NCI-H2171 treated with DMSO at 0.1 percent for 48 hours (cell line): ENCODE data around the gene LIN28A.

Experiments
- DNase-seq: peaks from one replicate; lab custom pipeline; 2025; lab: John Stamatoyannopoulos, UW

LIN28A gene

DNA sequence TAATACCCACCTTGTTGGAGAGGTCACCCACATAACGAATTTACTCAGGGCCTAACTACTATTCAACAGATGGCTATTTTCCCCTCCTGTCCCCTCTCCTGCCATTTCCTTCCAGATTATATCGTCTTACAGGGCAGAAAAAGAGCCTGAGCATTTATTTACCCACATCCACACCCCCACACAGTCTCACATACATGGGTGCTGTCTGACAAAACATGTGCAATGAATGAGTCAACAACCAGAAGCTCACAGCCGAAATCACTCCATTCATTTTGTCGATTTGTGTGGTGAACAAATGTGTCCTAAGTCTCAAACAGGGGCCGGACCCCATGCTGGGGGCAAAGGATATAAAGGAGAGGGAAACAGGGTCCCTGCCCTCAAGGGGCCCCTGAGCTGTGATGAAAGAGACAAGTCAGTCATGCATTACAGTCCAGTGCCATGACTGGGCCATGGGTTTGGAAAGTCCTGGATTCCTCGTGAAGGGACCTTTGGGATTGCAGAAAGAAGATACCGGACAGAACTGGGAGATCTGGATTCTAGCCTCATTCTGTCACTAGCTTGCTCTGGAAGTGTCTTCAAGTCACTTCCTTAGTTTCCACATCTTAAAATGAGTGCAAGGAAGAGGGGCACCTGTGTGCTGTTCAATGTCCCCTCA, 21.7 kb upstream of the LIN28A start:
- DNase-seq = no peak

GRCh38 chr1:26389604-26390247, 20.9 kb upstream of the LIN28A start:
- no peak for DNase-seq

- DNase-seq = peak; percentile 32
Measured at GRCh38 chr1:26391450-26391849, 19.2 kb upstream of the LIN28A start.

DNA sequence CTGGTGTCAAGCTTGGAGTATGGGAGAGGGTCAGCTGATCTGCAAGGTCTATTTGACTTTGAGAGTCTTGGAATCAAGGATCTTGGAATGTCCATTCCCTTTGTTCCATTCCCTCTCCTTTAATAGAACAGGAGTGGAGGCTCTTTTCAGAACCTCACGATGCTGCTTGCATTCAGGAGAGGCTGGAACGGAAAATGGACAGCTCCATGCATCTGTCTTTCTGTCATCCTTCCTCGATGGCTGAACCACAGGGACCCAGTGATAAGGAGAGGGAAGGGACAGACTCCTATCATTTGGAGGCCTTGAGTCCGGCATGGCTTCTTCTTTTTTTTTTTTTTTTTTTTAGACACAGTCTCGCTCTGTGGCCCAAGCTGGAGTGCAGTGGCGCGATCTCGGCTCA, 14.9 kb upstream of the LIN28A start:
- DNase-seq = no peak

DNA sequence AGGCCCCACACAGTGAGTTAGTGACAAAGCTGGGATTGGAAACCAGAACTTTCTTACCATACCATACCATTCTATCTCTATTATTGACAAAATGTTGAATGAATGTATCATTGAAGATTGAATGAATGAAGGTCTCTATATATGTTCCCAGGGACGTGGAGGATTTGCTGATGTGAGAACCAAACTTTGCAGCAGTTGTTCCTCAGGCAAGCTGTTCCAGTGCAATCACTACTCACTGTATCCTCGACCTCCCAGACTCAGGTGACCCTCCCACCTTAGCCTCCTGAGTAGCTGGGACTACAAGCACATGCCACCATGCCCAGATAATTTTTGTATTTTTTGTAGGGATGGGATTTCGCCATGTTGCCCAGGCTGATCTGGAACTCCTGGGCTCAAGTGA, 11.6 kb upstream of the LIN28A start:
- DNase-seq = no peak

DNA sequence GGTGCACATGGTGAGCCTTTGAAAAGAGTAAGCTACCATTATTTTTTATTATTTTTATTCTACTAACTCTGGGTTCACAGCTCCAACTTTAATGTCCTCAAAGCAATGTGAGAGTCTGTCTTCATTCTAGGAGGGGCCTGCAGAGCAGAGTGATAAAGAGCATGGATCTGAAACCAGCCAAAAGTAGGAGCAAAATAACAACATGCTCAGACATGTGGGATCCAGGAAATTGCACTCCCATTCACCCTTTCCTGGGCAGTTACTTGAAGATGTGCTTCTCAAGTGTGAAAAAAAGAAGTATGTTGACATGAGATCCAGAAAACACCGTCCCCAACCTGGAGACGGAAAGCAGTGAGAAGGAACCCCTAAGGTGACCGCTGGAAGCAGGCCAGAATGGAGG, 8.7 kb upstream of the LIN28A start:
- peak; percentile 62 for DNase-seq

DNA sequence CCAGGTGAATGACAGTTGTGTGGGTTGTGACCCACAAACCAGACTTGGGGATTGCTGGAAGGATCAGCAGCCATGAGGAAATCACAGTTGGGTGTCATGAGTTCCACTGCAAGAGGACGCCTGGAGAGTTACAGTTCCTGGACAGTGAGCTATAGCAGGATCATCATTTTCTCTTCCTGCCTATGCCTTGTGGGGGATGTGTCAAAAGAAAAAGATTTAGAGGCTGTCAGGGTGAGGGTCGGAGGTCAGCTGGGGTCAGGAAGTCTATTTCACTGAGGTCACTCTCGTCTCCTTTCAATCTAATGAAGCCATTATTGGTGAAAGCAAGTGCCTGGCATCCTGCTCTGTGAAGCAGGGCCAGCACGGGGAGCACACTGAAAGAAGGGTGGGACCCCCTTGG, 7.0 kb upstream of the LIN28A start:
- DNase-seq = no peak

GRCh38 chr1:26404641-26405040, 6.0 kb upstream of the LIN28A start:
- no peak for DNase-seq

- DNase-seq = peak; percentile 71
Measured at GRCh38 chr1:26405281-26405915, 5.2 kb upstream of the LIN28A start.

DNA sequence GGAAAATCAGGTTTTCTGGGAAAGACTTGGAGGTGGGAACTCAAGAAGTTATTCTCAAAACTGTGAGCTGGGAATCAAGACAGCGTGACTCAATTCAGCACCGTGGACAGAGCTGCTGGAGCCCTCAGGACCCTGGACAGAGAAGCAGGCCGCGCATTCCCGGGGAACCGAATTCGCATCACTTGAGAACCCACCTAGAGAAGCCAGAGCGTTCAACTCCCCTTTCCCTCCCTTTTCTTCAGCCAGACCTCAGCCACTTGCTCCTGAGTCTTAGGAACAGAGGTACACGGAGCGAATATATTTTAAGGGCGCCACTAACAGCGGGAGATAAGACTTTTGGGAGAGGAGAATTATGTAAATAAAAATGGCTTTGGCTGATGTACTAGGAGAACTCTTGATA, 2.0 kb upstream of the LIN28A start:
- no peak for DNase-seq

DNA sequence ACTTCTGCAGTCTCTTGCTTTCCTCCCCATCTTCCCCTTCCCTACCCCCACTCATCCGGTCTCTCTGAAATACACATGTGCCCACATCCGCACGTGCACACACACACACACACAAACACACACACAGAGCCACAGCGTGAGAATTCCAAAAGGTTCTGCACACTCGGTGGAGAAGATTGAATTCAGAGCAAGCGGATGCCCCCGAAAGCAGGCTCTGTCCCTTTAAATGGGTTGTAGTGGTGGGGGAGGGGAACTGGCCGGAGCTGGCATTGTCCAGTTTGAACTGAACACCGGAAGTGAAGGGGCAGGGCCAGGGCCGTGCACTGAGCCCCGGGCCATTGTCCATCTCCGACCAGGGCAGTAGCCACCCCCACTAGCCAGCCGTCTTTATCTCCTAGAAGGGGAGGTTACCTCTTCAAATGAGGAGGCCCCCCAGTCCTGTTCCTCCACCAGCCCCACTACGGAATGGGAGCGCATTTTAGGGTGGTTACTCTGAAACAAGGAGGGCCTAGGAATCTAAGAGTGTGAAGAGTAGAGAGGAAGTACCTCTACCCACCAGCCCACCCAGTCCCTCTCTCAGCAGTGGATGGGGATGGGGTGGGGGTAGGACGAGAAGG, 1.3 kb upstream of the LIN28A start:
- no peak for DNase-seq

- no peak for DNase-seq
Measured at GRCh38 chr1:26411624-26412074, 1.0 kb downstream of the LIN28A start.

- no peak for DNase-seq
Measured at GRCh38 chr1:26412180-26412840, 1.7 kb downstream of the LIN28A start.

DNA sequence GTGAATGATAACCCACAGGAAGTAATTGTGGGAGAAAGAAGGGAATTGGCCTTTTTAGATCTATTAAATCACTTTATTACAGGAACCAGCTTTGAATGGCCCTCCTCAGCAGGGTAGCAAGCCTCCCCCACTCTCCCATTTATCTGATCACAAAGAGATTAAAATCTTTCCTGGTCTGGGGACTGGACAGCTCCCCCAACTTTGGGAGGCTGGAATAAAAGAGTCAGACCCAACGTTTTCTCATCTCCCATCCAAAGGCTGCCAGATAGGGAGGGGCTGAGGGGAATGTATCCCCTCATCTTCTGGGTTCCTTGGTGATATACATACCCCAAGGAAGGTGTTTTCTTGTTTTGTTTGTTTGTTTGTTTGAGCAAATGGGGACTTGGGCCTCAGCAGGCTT, 2.4 kb downstream of the LIN28A start:
- no peak for DNase-seq

GRCh38 chr1:26417111-26417759, 6.6 kb downstream of the LIN28A start:
- peak; percentile 79 for DNase-seq

DNA sequence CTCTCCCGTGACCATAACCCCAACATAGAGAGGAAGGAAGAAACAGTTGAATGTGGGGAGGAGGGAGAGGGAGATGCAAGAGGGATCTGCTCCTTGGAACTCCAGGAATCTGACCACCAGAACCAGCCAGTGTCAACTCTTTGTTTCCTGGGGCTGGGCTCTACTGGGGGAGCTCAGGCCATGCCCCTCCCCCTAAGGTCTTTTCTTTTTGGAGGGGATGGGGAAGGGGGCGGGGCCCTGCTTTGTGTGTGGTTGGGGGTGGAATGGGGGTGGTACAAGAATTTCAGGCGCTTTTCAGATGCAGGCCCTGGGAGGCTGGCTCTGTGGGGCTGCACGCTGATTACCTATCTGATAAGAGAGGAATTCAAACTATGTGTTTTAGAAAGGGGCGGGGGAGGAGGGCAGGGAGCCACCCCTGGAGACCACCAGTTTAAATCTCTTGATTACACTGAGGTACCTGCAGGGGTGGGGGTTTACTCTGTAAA, 8.3 kb downstream of the LIN28A start:
- no peak for DNase-seq

GRCh38 chr1:26419494-26419893, 8.9 kb downstream of the LIN28A start:
- peak; percentile 16 for DNase-seq

DNA sequence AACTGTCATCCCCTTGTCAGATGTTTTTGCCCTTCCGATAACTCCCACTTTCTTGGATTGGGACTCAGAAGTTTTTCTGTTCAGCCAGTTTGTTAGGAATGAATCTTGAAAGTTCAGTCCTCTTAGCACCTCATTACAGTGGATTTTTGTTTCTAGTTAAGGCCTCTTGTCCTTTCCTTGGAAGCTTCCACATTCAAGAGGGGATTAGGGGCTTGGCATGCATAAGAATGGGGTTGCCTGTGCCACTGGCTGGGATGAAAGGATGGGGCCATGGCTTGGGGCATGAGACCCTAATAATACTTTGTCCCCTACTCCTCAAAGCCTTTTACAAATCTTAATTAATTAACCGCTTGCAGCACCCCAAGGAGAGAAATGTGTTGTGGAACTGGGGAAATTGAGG, 19.1 kb downstream of the LIN28A start:
- no peak for DNase-seq

DNA sequence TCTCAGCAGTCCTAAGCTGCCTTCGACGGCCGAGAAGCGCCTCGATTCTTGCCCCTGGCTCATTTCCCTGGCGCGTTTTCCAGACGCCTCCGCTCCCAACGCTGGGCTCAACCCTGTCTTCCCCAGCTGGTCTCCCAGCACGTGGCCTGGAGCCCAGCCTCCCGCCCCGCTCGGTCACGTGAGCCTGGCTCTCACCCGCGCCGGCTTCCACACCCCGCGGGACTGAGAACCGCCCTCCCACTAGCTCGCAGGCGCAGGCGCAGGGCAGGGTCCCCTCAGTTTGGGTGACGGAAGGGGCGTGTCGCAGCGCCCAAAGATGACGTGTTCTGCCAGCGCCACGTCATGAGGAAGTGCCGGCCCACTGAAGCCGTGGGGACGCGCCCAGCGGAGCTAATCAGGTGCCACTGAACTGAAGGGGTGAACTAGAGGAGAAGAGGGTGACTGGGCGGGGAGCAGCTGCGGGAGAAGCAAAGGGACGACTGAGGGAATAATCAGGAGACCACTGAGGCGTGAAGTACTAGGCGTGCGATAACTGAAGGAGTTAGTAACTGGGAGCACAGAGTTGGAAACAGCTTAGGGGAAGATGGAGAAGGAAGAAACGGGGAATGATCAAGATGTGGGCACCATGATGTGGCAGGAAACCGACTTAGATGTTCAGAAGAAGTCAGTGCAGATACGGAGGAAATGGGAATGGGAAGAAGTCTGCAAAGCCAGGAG, 21.5 kb downstream of the LIN28A start, which contains the start of gene DHDDS:
DHDDS (plus strand) TSS at position 343 of the 717 bp plus-strand sequence. CDS start 625 bp downstream, outside the sequence.
- DNase-seq = peak; percentile 98

DNA sequence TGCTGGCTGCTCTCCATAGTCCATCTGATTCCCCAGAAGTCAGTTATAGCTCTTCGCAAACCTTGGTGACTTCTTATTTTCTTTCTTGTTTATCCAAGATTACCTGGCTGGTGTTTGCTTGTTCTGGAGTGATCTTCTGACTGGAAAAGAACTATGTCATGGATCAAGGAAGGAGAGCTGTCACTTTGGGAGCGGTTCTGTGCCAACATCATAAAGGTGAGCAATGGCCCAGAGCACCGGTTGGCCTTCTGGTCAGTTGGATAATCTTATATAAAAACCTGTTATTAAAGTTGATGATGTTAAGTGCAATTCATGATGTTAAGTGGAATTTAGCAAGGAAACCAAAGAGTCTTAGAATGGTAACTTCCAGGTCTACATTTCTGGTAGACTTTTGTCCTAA, 22.2 kb downstream of the LIN28A start:
- DNase-seq = no peak

GRCh38 chr1:26434161-26434752, 23.6 kb downstream of the LIN28A start:
- peak; percentile 48 for DNase-seq
